ENCODE results near the gene KIN. TPM values are rescaled to one million over a fixed set of nuclear protein-coding genes. Genes with fewer than 3 reads are reported as not detected.
A peak's percentile ranks its signal among the peaks of the same experiment; 100 is the strongest.

KIN gene
- total RNA-seq, 1 donor from 2014 or later: 23.6 TPM

DNA sequence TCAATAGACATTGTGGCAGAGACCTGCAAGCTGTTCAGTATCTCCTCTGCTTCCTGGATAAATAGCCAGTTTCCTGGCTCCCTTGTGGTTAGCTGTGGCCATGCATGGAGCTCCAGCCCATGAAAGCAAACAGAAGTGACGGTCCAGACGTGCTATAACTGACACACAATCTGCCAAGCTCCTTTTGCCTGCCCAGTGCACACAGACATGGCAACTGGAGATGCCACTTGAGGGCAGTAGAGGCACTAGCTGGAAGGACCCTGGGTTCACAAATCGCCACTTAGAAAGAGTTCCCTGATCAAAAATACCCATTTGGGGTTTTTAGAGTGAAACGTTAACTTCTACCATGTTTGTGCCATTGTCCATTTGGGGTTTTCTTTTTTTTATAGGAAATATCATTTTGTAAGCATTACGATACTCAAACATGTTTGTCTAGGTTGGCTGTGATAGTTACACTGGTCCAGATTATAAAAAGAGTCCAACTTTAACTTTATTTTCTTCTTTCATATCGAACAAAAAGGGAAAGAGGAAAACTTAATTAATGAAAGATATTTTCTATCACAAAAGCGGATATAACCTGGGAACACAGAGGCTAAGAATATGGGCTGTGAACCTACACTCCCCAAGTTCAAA is 31.3 kb downstream of the KIN start:
- Histone ChIP-seq H3K36me3 (peaks cover 16% of the 10 kb centered on the region), H2AFZ (replicated peaks) (no peak overlapping the region)

GRCh38 chr10:7755103-7755502 is 32.7 kb downstream of the KIN start:
- no peaks in the 10 kb centered on the region for H3K9me3 Mint-ChIP-seq
- H3K4me3 Mint-ChIP-seq: no peak overlapping the region

More for the DNA sequence above, 31.3 kb downstream of the KIN start:
- H3K27me3 ChIP-seq: no peaks in the 10 kb centered on the region
- no peak overlapping the region for H3K4me3 Mint-ChIP-seq
- peaks cover 2% of the 10 kb centered on the region for H3K27me3 Mint-ChIP-seq (ENCODE audit: insufficient read depth, low read depth)
- H3K4me2 ChIP-seq: no peak overlapping the region
- no peaks in the 10 kb centered on the region for H4K20me1 ChIP-seq (ENCODE audit: low read depth)
- no peaks in the 10 kb centered on the region for H3F3A ChIP-seq (ENCODE audit: low read depth)
- H3K4me3 ChIP-seq: no peak overlapping the region
- peaks cover 30% of the 10 kb centered on the region for H3K36me3 Mint-ChIP-seq
- no peak overlapping the region for H3K9ac ChIP-seq
- no peaks in the 10 kb centered on the region for H3K9me3 Mint-ChIP-seq
- no peaks in the 10 kb centered on the region for H3K4me1 ChIP-seq
- H3K79me2 ChIP-seq (ENCODE audit: low read depth): no peaks in the 10 kb centered on the region
- no peaks in the 10 kb centered on the region for H3K9me3 ChIP-seq (ENCODE audit: low read depth)
- no peak overlapping the region for H3K27ac ChIP-seq
- TF ChIP-seq EZH2phosphoT487 (IDR thresholded peaks at IDR 0.05) (no peak), EZH2 (IDR thresholded peaks at IDR 0.05) (no peak), CTCF (IDR thresholded peaks at IDR 0.05) (peak; percentile 52)
- H3K4me1 Mint-ChIP-seq: no peaks in the 10 kb centered on the region
- H3K27ac Mint-ChIP-seq: no peak overlapping the region
- DNase-seq (ENCODE audit: low spot score): peak; percentile 39

DNA sequence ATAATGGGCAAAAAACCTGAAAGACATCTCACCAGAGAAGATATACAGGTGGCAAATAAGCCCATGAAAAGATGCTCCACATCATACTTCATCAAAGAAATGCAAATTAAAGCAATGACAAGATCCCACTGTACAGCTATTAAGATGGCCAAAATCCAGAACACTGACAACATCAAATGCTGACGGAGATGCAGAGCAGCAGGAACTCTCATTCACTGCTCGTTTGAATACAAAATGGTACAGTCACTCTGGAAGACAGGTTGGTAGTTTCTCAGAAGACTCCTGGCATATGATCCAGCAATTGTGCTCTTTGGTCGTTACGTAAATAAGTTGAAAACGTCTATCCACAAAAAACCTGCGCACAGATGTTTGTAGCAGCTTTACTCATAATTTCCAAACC is 35.5 kb downstream of the KIN start:
- H3K36me3 ChIP-seq: peaks cover 12% of the 10 kb centered on the region
- H3K4me1 Mint-ChIP-seq: no peaks in the 10 kb centered on the region
- no peak for DNase-seq (ENCODE audit: low spot score)
- H3K9ac ChIP-seq: no peak overlapping the region
- H3K4me3 Mint-ChIP-seq: no peak overlapping the region
- no peaks in the 10 kb centered on the region for H4K20me1 ChIP-seq (ENCODE audit: low read depth)
- no peaks in the 10 kb centered on the region for H3K4me1 ChIP-seq
- no peak overlapping the region for H3K4me2 ChIP-seq
- no peaks in the 10 kb centered on the region for H3K9me3 ChIP-seq (ENCODE audit: low read depth)
- no peak for TF ChIP-seq CTCF (IDR thresholded peaks at IDR 0.05)
- TF ChIP-seq EZH2 (IDR thresholded peaks at IDR 0.05): no peak
- no peak for TF ChIP-seq EZH2phosphoT487 (IDR thresholded peaks at IDR 0.05)
- H3K4me3 ChIP-seq: no peak overlapping the region
- no peaks in the 10 kb centered on the region for H3K27me3 ChIP-seq
- no peaks in the 10 kb centered on the region for H3K79me2 ChIP-seq (ENCODE audit: low read depth)
- H3K36me3 Mint-ChIP-seq: peaks cover 22% of the 10 kb centered on the region
- H3K27ac Mint-ChIP-seq: no peak overlapping the region
- H3F3A ChIP-seq (ENCODE audit: low read depth): no peaks in the 10 kb centered on the region
- H3K27ac ChIP-seq: no peak overlapping the region
- no peak overlapping the region for H2AFZ ChIP-seq (replicated peaks)
- H3K27me3 Mint-ChIP-seq (ENCODE audit: insufficient read depth, low read depth): peaks cover 4% of the 10 kb centered on the region
- no peaks in the 10 kb centered on the region for H3K9me3 Mint-ChIP-seq

More at GRCh38 chr10:7755103-7755502, 32.7 kb downstream of the KIN start:
- Mint-ChIP-seq H3K27ac (no peak overlapping the region), H3K27me3 (ENCODE audit: insufficient read depth, low read depth) (peaks cover 2% of the 10 kb centered on the region), H3K4me1 (no peaks in the 10 kb centered on the region), H3K36me3 (peaks cover 28% of the 10 kb centered on the region)
- no peak overlapping the region for H3K4me2 ChIP-seq
- H3K36me3 ChIP-seq: peaks cover 16% of the 10 kb centered on the region
- no peaks in the 10 kb centered on the region for H3K79me2 ChIP-seq (ENCODE audit: low read depth)
- H3F3A ChIP-seq (ENCODE audit: low read depth): no peaks in the 10 kb centered on the region
- no peaks in the 10 kb centered on the region for H3K9me3 ChIP-seq (ENCODE audit: low read depth)
- H2AFZ ChIP-seq (replicated peaks): no peak overlapping the region
- TF ChIP-seq CTCF (IDR thresholded peaks at IDR 0.05): no peak
- TF ChIP-seq EZH2phosphoT487 (IDR thresholded peaks at IDR 0.05): no peak
- TF ChIP-seq EZH2 (IDR thresholded peaks at IDR 0.05): no peak
- H3K27ac ChIP-seq: no peak overlapping the region
- H3K9ac ChIP-seq: no peak overlapping the region
- H3K4me1 ChIP-seq: no peaks in the 10 kb centered on the region
- DNase-seq (ENCODE audit: low spot score): no peak
- no peak overlapping the region for H3K4me3 ChIP-seq
- H4K20me1 ChIP-seq (ENCODE audit: low read depth): no peaks in the 10 kb centered on the region
- no peaks in the 10 kb centered on the region for H3K27me3 ChIP-seq
